ENCODE measurements around the gene CES3. TPM values are rescaled to one million over a fixed set of nuclear protein-coding genes. Genes with fewer than 3 reads are reported as not detected.

Gene CES3

DNA sequence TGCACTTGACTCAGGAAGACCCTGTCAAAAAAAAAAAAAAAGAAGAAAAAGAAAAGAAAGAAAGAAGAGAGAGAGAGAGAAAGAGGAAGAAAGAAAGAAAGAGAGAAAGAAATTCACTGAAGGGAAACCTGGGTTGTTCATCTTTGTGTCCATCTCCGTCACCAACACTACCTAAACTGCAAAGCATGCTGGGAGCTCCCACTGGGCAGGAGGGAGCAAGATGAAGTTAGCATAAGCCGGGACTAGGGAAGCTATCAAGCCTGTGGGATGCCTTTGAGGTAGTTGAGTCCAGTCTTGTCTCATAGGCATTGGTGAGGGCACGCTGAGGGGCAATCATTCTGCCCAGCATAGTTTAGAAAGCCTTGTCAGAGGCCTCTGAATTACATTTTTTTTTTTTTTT lies 60.3 kb downstream of the CES3 start:
- no peak for DNase-seq
- Histone ChIP-seq H2BK15ac (replicated peaks; ENCODE audit: low read depth) (no peak overlapping the region), H2BK120ac (ENCODE audit: low read depth, low read length) (no peak overlapping the region), H3K4ac (ENCODE audit: low read depth, low read length) (no peak overlapping the region), H3K27me3 (ENCODE audit: insufficient read depth, low read length, poor library complexity) (no peaks in the 10 kb centered on the region), H3K79me1 (ENCODE audit: low read length) (no peaks in the 10 kb centered on the region), H2AK5ac (ENCODE audit: low read length) (no peak overlapping the region), H3K56ac (ENCODE audit: low read length) (no peak overlapping the region), H3K4me1 (ENCODE audit: control insufficient read depth, low read depth, low read length) (peaks cover 2% of the 10 kb centered on the region), H3K4me2 (ENCODE audit: low read length) (no peak overlapping the region), H3K18ac (ENCODE audit: low read length) (no peak overlapping the region), H3K27ac (ENCODE audit: low read depth, low read length) (no peak overlapping the region), H3K9ac (ENCODE audit: low read length) (no peak overlapping the region), H3K36me3 (ENCODE audit: control insufficient read depth, insufficient read depth, low read length) (no peaks in the 10 kb centered on the region), H4K8ac (ENCODE audit: low read depth, low read length) (no peak overlapping the region), H2BK5ac (ENCODE audit: low read length) (no peak overlapping the region), H3K4me3 (ENCODE audit: low read length) (no peak overlapping the region), H4K5ac (ENCODE audit: low read length) (no peak overlapping the region), H3K23ac (ENCODE audit: low read length) (no peak overlapping the region), H3K79me2 (ENCODE audit: control insufficient read depth, insufficient read depth, low read length) (no peaks in the 10 kb centered on the region)
- WGBS (ENCODE audit: extremely low coverage, insufficient coverage, low lambda C conversion rate): no CpG with 5 or more reads among the region's 3 CpGs

DNA sequence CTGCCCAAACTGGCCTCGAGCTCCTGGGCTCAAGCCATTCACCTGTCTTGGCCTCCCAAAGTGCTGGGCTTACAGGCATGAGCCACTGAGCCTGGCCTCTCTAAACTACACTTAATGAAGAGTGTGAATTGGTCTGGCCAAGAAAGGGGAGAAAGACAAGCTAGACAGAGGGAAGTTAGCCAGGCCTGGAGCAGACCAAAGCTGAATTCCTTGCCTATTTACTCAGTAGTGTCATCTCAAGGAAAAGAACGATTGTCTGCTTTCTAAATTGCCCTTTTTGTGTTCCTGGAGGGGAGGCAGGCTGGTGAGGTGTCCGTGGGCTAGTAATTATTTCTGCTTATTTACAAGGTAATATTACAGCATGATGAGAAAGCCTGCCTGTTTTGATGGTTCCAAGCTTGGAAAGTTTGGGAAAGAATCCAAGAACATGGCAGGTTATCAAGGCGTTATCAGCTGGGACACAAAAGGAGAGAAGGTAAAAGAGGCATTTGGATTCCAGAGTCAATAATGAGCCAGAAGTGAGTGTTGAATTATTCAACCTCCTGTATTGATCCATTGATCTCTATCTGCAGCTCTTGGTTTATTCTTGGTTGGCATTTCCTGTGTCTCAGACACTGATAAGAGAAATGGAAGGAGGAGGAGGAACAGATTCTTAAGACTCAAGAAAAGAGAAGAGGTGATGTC lies 61.6 kb downstream of the CES3 start:
- no peak overlapping the region for H4K8ac ChIP-seq (ENCODE audit: low read depth, low read length)
- H2BK5ac ChIP-seq (ENCODE audit: low read length): peak overlapping the region; percentile 1
- no peak overlapping the region for H2AK5ac ChIP-seq (ENCODE audit: low read length)
- H3K36me3 ChIP-seq (ENCODE audit: control insufficient read depth, insufficient read depth, low read length): no peaks in the 10 kb centered on the region
- peaks cover 2% of the 10 kb centered on the region for H3K4me1 ChIP-seq (ENCODE audit: control insufficient read depth, low read depth, low read length)
- no peak overlapping the region for H3K18ac ChIP-seq (ENCODE audit: low read length)
- no peak overlapping the region for H3K4me2 ChIP-seq (ENCODE audit: low read length)
- peak overlapping the region; percentile 72 for H3K27ac ChIP-seq (ENCODE audit: low read depth, low read length)
- WGBS (ENCODE audit: extremely low coverage, insufficient coverage, low lambda C conversion rate): no CpG with 5 or more reads among the region's 4 CpGs
- peak; percentile 57 for DNase-seq
- H3K4ac ChIP-seq (ENCODE audit: low read depth, low read length): no peak overlapping the region
- H3K79me1 ChIP-seq (ENCODE audit: low read length): no peaks in the 10 kb centered on the region
- no peak overlapping the region for H2BK15ac ChIP-seq (replicated peaks; ENCODE audit: low read depth)
- no peak overlapping the region for H3K4me3 ChIP-seq (ENCODE audit: low read length)
- peak overlapping the region; percentile 22 for H3K56ac ChIP-seq (ENCODE audit: low read length)
- H2BK120ac ChIP-seq (ENCODE audit: low read depth, low read length): peak overlapping the region; percentile 31
- no peaks in the 10 kb centered on the region for H3K79me2 ChIP-seq (ENCODE audit: control insufficient read depth, insufficient read depth, low read length)
- no peak overlapping the region for H4K5ac ChIP-seq (ENCODE audit: low read length)
- H3K23ac ChIP-seq (ENCODE audit: low read length): no peak overlapping the region
- no peaks in the 10 kb centered on the region for H3K27me3 ChIP-seq (ENCODE audit: insufficient read depth, low read length, poor library complexity)
- no peak overlapping the region for H3K9ac ChIP-seq (ENCODE audit: low read length)

DNA sequence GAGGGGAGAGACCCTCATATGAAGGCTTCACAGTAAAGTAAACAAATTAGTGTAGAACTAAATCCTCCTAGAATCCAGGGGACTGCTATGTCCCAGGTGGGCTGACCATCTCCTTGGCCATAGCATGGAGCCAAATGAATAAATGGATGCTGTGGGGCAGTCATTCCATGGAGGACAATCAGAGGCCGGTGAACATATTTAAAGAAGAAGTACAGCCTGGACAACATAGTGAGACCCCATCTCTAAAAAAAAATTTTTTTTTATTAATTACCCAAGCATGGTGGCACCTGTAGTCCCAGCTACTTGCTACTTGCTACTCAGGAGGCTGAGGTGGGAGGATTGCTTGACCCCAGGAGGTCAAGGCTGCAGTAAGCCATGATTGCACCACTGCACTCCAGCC lies 62.6 kb downstream of the CES3 start:
- no peak overlapping the region for H2BK15ac ChIP-seq (replicated peaks; ENCODE audit: low read depth)
- no peak for DNase-seq
- H2AK5ac ChIP-seq (ENCODE audit: low read length): no peak overlapping the region
- H3K23ac ChIP-seq (ENCODE audit: low read length): no peak overlapping the region
- no peak overlapping the region for H3K9ac ChIP-seq (ENCODE audit: low read length)
- peaks cover 2% of the 10 kb centered on the region for H3K4me1 ChIP-seq (ENCODE audit: control insufficient read depth, low read depth, low read length)
- H3K4me3 ChIP-seq (ENCODE audit: low read length): no peak overlapping the region
- no peak overlapping the region for H2BK5ac ChIP-seq (ENCODE audit: low read length)
- no CpG with 5 or more reads among the region's 1 CpG for WGBS (ENCODE audit: extremely low coverage, insufficient coverage, low lambda C conversion rate)
- H3K36me3 ChIP-seq (ENCODE audit: control insufficient read depth, insufficient read depth, low read length): no peaks in the 10 kb centered on the region
- no peaks in the 10 kb centered on the region for H3K27me3 ChIP-seq (ENCODE audit: insufficient read depth, low read length, poor library complexity)
- H3K56ac ChIP-seq (ENCODE audit: low read length): no peak overlapping the region
- H4K5ac ChIP-seq (ENCODE audit: low read length): no peak overlapping the region
- no peak overlapping the region for H3K4me2 ChIP-seq (ENCODE audit: low read length)
- H2BK120ac ChIP-seq (ENCODE audit: low read depth, low read length): no peak overlapping the region
- no peak overlapping the region for H3K27ac ChIP-seq (ENCODE audit: low read depth, low read length)
- H3K79me2 ChIP-seq (ENCODE audit: control insufficient read depth, insufficient read depth, low read length): no peaks in the 10 kb centered on the region
- H4K8ac ChIP-seq (ENCODE audit: low read depth, low read length): no peak overlapping the region
- H3K79me1 ChIP-seq (ENCODE audit: low read length): no peaks in the 10 kb centered on the region
- H3K18ac ChIP-seq (ENCODE audit: low read length): no peak overlapping the region
- no peak overlapping the region for H3K4ac ChIP-seq (ENCODE audit: low read depth, low read length)

Small RNA genes within 50 kb of the gene (small RNA-seq; reads per million reads assigned to genes)
- not detected for gene RN7SL543P (ENCODE audit: insufficient read depth)

Measured in mesendoderm (in vitro differentiated cells).